ENCODE results near the gene BLM. TPM values are rescaled to one million over a fixed set of nuclear protein-coding genes. Genes with fewer than 3 reads are reported as not detected.
"Not testable (repeated sequence)": the region's sequence is repeated elsewhere in the genome, so short reads cannot be mapped to it uniquely, and the experiment has no call there.

Gene BLM
- total RNA-seq, 4 donors from 2014 or later, result 1.3 to 3.4 (median 2.0) TPM

- no peak for TF ChIP-seq CTCF (IDR thresholded peaks at IDR 0.05)
- TF ChIP-seq POLR2A (IDR thresholded peaks at IDR 0.05), result no peak
- H3K36me3 ChIP-seq, result no peaks in the 10 kb centered on the region
- H3K4me3 ChIP-seq, result no peak overlapping the region
- intact Hi-C loops (cut with DNase I), result no loop called here
- no peaks in the 10 kb centered on the region for H3K27me3 ChIP-seq
- 70 to 86% methylated on average over 1 of the region's 1 CpG for WGBS, 2 donors
- H3K4me1 ChIP-seq, result no peaks in the 10 kb centered on the region
- DNase-seq, result no peak
- H3K27ac ChIP-seq, result no peak overlapping the region
- no peaks in the 10 kb centered on the region for H3K9me3 ChIP-seq
Measured at GRCh38 chr15:90735923-90736322, 18.8 kb downstream of the BLM start.

GRCh38 chr15:90740545-90740944, 23.4 kb downstream of the BLM start:
- H3K27ac ChIP-seq; H3K4me3 ChIP-seq; DNase-seq; H3K36me3 ChIP-seq; intact Hi-C loops (cut with DNase I); H3K9me3 ChIP-seq; H3K27me3 ChIP-seq; H3K4me1 ChIP-seq: not testable (repeated sequence)
- 70 to 93% methylated on average over 3 of the region's 3 CpGs for WGBS, 2 donors

GRCh38 chr15:90742087-90742486, 24.9 kb downstream of the BLM start:
- Histone ChIP-seq H3K4me3 (no peak overlapping the region), H3K27me3 (no peaks in the 10 kb centered on the region), H3K9me3 (no peaks in the 10 kb centered on the region), H3K27ac (no peak overlapping the region), H3K4me1 (no peaks in the 10 kb centered on the region), H3K36me3 (no peaks in the 10 kb centered on the region)
- TF ChIP-seq POLR2A (IDR thresholded peaks at IDR 0.05) (no peak), CTCF (IDR thresholded peaks at IDR 0.05) (no peak)
- DNase-seq, result no peak
- WGBS, 2 donors, result 63% methylated on average over 3 of the region's 3 CpGs
- intact Hi-C loops (cut with DNase I), result no loop called here

- intact Hi-C loops (cut with DNase I), result no loop called here
- 38 to 100% methylated on average over 1 of the region's 1 CpG for WGBS, 2 donors
- Histone ChIP-seq H3K4me1 (no peaks in the 10 kb centered on the region), H3K27ac (no peak overlapping the region), H3K27me3 (no peaks in the 10 kb centered on the region), H3K36me3 (no peaks in the 10 kb centered on the region), H3K9me3 (no peaks in the 10 kb centered on the region), H3K4me3 (no peak overlapping the region)
- DNase-seq, result no peak
- TF ChIP-seq CTCF (IDR thresholded peaks at IDR 0.05) (no peak), POLR2A (IDR thresholded peaks at IDR 0.05) (no peak)
Measured at GRCh38 chr15:90743407-90743806, 26.3 kb downstream of the BLM start.

GRCh38 chr15:90744759-90745402, 27.7 kb downstream of the BLM start:
- no peak overlapping the region for H3K4me3 ChIP-seq
- H3K36me3 ChIP-seq, result no peaks in the 10 kb centered on the region
- 89 to 93% methylated on average over 8 of the region's 8 CpGs for WGBS, 2 donors
- no peaks in the 10 kb centered on the region for H3K4me1 ChIP-seq
- TF ChIP-seq POLR2A (IDR thresholded peaks at IDR 0.05) (no peak), CTCF (IDR thresholded peaks at IDR 0.05) (no peak)
- intact Hi-C loops (cut with DNase I), result no loop called here
- no peak overlapping the region for H3K27ac ChIP-seq
- H3K9me3 ChIP-seq, result no peaks in the 10 kb centered on the region
- no peaks in the 10 kb centered on the region for H3K27me3 ChIP-seq
- no peak for DNase-seq

GRCh38 chr15:90749754-90750153, 32.6 kb downstream of the BLM start:
- intact Hi-C loops (cut with DNase I), result no loop called here
- no peak overlapping the region for H3K4me3 ChIP-seq

More at GRCh38 chr15:90749754-90750153, 32.6 kb downstream of the BLM start:
- DNase-seq, result no peak
- H3K27ac ChIP-seq, result no peak overlapping the region
- no peaks in the 10 kb centered on the region for H3K4me1 ChIP-seq
- no peaks in the 10 kb centered on the region for H3K9me3 ChIP-seq
- TF ChIP-seq CTCF (IDR thresholded peaks at IDR 0.05) (no peak), POLR2A (IDR thresholded peaks at IDR 0.05) (no peak)
- 70 to 84% methylated on average over 3 of the region's 3 CpGs for WGBS, 2 donors
- H3K27me3 ChIP-seq, result no peaks in the 10 kb centered on the region
- H3K36me3 ChIP-seq, result no peaks in the 10 kb centered on the region
